Measurements from ENCODE around the gene CYP3A5.

The CYP3A5 gene

GRCh38 chr7:99605527-99605926, 74.3 kb downstream of the CYP3A5 start:
- no peak for DNase-seq

GRCh38 chr7:99601656-99602310, 78.0 kb downstream of the CYP3A5 start:
- no peak for DNase-seq

DNA sequence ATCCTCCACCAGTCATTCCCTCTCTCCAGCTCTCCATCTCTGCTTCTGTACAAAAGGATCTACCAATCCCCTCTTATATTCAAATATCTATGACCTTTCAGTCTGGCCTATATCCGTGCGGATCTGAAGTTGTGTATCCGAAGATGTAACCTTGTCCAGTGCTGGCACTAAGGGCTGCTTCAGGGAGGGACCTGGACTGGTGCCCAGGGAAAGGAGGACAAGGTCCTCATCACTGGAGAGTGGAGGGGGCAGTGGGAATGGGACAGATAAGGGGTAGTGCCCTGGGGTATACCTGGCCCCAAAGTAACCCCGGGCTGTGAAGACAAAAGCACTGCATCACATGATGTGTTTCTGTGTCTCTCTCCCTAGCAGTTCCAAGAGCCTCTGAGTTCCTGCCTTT, 80.0 kb downstream of the CYP3A5 start:
- no peak for DNase-seq

All from NCI-H524 (cell line).